Activated CD8-positive, alpha-beta memory T cell treated with anti-CD3 and anti-CD28 coated beads, Interleukin-2, amount 50 U/mL, for 48 hours (primary cell): Measurements from ENCODE around the gene RPL35A.
"Not testable (repeated sequence)": the region's sequence is repeated elsewhere in the genome, so short reads cannot be mapped to it uniquely, and the experiment has no call there.

Experiments
- DNase-seq: peaks from one replicate; pipeline ENCODE4 v3.0.0-alpha.2; 2020

RPL35A gene

DNA sequence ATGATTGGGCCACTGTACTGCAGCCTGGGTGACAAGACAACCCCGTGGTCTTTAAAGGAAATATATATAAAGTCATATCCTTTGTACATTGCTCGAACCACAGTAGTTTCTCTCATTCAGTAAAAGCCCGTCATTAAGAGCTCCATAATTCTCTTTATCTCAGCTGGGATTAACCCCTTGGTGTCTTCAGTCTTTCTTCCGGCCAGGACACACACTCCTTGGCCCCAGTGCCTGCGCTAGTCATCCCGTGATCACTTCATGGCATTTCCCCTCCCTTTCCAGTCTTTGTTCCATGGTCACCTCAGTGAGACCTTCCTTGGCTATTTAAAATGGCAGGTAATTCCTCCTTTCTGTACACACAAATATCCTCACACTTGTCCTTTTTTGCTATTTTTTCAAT, 3.3 kb downstream of the RPL35A start:
- no peak for DNase-seq

DNA sequence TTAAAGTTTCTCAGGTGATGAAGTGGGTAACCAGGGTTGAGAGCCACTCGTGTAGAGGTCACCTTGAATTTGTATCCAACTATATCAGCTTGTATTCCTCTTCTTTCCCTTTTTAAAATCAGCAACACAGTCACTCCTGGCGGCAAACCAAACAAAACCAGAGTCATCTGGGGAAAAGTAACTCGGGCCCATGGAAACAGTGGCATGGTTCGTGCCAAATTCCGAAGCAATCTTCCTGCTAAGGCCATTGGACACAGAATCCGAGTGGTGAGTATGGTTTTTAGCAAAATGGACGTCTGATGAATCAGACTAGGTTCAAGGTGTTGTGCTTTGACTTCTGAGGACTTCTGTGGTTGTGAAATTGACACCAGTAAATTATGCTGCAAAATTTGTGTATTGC, 3.9 kb downstream of the RPL35A start:
- DNase-seq: no peak

DNA sequence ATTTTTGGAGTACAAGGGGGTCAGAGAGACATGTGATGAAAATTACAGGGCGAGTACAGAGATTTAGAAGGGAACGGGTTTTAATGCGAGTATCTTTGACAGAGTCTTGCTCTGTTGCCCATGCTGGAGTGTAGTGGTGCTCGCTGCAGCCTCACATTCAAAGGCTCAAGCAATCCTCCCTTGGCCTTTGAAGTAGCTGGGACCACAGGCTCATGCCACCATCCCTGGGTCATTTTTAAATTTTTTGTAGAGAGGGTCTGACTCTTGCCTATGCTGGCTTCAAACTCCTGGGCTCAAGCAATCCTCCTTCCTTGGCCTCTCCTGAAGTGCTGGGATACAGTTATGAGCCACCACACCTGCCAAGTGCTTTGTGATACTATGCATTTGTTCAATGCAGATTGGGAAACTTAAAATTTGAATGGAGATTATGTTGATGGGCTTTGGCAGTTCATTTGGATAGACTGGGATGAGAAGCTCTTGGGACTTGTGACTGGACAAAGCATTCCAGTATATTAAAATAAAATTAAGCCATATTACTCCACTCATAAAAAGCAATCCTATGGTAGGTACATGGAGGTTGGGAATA, 6.0 kb downstream of the RPL35A start:
- DNase-seq: no peak

DNA sequence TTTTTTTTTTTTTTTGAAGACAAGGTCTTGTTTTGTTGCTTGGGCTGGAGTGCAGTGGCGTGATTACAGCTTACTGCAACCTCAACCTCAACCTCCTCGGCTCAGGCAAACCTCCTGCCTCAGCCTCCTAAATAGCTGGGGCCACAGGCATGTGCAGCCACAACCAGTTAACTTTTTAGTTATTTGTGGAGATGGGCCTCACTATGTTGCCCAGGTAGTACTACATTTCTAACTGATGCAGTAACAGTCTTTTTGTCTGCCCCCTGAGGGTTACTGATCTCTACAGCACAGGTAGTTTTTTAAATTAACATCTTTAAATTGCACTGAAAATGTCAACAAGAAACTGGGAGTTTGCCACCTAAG, 6.6 kb downstream of the RPL35A start:
- DNase-seq: no peak

DNA sequence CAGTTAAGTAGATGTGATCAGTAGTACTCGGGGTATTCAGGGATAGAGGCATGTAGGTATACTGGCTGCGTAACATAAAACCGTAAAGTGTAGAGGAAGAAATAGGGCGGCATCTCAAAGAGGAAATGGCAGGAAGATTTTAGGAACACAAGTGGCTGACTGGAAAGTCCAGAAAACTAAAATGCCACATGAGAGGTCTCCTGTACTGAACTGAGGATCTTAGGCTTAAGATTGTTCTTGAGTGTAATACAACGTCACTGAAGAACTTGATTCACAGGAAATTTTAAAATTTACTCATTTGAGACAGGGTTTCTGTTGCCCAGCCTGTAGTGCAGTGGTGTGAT, 7.8 kb downstream of the RPL35A start:
- no peak for DNase-seq

DNA sequence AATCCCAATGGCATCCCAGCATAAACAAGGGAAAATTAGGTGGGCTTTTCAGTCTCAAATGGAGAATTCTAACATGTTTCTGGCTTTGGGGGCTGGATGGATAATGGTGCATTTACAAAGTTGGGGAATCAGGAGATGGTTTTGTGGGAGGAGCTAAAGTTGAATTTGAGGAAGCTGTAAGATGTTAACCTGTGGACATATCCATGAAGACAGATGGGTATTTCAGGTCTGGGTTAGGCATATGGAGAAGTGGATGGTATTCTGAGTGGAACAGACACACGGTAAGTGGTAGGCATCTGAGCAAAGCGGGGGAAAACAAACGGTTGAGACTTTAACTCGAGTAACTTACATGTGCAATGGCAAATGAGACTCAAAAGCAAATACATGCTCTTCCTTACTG, 8.4 kb downstream of the RPL35A start:
- no peak for DNase-seq

DNA sequence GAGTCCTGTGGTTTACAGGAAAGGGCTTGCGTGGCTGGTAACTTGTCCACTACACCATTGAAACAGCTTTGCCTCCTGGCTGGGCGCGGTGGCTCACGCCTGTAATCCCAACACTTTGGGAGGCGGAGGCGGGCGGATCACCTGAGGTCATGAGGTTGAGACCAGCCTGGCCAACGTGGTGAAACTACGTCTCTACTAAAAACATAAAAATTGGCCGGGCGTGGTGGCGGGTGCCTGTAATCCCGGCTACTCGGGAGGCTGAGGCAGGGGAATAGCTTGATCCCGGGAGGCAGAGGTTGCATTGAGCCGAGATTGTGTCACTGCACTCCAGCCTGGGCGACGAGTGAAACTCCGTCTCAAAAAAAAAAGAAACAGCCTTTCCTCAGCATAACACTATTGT, 8.9 kb downstream of the RPL35A start:
- not testable (repeated sequence) for DNase-seq

DNA sequence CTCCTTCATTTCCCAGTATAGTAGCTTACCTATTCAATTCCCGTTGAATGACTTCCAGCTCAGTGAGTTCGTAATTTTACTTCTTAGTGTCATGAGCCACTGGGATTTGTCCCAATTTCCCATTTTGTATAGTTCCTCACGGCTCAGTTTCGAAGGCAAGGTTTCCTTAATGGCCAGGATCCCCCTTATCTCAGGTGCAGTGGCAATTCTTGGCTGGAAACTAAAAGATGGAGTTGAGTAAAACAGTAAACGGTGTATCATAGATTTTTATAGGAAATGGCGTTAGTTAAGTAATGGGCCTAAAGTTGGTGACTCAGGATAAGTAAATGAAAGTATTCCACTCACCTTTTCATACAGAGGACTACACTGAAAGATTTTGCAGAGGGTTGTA, 9.5 kb downstream of the RPL35A start:
- DNase-seq: no peak

DNA sequence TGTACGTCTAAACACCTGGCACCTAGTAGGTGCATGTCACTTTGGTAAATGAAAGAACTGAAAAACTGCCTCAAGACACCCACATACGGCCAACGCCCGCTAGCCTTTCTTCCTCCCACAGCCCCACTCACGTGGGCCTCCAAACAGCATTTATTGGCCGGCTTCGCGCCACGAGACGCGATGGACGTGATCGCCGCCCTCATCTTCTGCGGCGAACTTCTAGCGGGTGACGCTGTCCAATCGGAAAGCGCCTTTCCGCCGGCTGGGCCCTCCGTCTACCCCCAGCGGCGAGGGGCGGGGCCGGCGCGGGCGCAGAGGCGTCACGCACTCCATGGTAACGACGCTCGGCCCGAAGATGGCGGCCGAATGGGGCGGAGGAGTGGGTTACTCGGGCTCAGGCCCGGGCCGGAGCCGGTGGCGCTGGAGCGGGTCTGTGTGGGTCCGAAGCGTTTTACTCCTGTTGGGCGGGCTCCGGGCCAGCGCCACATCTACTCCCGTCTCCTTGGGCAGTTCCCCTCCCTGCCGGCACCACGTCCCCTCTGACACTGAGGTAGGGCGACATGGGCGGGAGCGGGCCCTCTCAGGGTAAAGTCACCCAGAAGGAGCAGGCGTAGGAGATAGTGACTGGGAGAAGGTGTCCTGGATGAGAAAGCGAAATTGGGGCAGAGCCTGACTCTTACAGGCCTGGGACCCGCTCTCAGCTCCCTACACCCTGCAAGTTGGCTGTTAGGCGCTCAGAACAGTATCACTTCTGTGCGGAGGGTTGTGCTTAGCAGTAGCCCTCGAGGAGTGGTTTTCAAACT, 10.1 kb downstream of the RPL35A start, which contains the start of gene LMLN:
LMLN (plus strand) TSS at position 327 of the 803 bp plus-strand sequence; CDS start at position 356, 29 bp downstream.
- peak; percentile 96 for DNase-seq

DNA sequence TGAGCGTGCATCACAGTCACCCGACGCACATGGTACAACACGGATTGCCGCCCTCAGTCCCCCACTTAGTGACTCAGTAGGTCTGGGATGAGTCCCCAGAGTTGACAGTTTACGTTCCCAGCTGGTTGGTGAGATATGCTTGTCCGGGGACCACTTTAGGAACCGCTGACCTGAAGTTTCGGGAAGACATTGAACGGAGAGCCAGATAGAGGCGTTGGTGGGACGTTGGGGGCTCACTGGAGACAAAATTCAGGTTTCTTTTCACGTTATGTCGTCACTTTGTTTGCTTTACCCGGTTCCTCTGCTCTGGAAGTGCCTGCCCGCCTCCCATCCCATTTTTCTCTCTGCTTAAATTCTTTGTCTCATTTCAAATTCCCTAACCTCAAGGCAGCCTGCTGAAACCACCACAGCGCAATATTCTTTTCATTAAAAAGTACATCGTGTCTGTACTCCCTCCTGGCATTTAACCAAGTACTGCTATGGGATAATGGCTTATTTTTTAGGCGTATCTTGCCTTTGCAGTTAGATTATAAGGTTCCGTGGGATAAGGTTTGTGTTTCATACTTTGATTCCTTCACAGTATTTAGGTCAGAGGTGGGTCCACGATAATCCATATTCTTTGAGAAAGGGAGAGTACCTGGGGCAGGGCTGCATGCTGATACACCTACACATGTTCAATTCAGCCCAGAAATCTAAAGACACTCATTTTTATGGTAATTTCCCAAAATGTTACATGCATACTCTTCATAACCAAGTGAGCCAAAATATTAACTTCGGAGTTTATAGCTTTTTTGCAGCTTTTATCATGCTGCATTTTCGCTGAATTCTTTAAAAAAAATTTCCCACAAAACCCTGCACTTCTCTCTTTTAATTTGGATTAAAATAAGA, 10.9 kb downstream of the RPL35A start:
- DNase-seq: no peak

DNA sequence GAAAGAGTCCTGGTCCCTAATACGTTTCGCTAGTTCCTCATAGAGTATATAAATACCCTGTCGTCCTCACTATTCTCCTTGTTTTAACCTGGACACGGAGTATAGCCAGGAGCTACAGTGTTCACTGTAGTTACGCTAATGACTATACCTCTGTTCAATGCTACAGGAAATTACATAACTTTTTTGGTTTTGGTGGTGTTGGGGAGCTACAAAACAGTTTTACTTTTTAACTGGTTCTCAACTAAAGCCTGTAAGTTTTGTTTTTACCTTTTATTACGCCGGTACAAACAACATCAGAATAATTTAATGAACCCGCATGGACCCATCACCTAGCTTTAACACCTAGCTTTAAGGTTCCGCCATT, 11.6 kb downstream of the RPL35A start:
- DNase-seq: no peak

DNA sequence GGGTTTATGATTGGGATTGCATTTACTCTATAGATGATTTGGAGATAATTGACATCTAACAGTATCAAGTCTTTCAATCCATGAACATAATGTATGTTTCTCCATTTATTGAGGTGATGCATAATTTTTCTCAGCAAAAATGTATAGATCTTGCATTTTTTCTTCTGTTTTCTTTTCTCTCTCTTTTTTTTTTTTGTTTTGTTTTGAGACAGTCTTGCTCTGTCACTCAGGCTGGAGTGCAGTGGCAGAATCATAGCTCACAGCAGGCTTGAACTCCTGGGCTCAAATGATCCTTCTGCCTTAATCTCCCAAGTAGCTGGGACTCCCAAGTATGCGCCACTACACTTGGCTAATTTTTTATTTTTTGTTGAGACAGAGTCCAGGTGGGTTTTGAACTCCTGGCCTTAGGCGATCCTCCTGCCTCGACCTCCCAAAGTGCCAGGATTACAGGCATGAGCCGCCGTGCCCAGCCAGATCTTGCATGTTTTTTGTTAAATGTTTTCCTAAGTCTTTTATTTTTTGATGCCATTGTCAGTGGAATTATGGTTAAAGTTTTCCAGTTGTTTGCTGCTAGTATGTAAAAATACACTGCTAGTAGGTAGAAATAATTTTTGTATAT, 13.1 kb downstream of the RPL35A start:
- DNase-seq: no peak

DNA sequence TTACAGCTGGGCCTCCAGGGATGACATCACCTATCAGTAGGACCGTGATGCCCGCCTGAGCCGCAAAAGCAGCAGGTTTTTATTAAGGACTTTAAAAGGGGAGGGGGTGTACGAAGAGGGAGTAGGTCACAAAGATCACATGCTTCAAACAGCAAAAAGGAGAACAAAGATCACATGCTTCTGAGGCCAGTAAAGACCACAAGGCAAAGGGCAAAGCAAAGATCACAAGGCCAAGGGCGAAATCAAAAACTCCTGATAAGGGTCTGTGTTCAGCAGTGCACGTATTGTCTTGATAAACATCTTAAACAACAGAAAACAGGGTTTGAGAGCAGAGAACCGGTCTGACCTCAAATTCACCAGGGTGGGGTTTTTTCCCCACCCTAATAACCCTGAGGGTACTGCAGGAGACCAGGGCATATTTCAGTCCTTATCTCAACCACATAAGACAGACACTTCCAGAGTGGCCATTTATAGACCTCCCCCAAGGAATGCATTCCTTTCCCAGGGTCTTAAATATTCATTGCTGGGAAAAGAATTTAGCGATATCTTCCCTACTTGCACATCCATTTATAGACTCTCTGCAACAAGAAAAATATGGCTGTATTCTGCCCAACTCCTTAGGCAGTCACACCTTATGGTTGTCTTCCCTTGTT, 17.5 kb downstream of the RPL35A start:
- DNase-seq: not testable (repeated sequence)

DNA sequence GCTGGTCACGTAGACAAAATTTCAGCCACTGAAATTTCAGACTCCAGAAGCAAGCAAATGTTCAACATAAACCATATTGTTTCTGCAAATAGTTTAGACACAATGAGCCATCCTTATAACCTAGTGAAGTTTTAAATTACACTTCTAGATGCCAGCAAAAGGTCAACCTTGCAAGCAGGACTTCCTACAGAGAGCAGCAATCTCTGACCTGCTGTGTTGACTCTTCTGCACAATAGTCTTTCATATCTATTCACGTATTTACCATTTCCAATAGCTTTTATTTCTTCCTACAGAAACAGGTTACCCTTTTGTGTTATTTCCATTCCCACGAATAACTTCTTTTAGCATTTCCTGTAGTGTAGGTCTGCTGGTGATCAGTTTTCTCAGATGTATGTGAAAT, 20.6 kb downstream of the RPL35A start:
- DNase-seq: no peak

DNA sequence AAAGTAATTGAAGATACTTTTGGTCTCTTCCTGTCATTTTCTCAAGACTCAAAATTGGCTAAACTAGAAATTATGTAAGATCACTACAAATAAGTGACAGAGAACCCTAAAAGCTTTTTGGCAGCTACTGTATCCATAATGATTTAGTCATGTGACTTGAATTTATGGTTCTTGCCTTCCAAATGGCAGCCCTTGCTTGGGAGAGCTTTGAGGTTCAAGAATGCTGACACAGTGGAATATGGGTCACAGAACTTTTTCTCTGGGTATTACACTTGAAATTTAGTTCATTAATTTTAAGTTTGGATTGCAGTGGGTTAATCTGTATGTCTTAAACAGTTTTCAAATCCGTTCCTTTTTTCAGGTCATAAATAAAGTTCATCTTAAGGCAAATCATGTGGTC, 24.0 kb downstream of the RPL35A start:
- no peak for DNase-seq

DNA sequence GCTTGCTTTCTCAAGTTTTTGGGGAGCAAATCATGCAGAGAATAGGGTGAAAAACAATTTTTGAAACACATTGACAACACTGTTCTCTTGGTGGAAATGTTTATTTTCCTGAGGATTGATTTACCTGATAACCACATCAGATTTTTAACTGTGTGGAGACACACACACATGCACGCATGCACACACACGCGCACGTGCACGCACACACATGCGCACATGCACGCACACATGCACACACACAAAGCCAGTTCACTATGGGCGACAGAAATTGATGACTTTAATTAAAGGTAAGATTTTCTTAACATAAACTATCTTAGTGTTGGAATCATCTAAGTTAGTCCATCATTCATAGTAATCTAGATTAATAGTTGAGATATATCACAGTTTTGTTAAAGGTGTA, 25.3 kb downstream of the RPL35A start:
- DNase-seq: no peak

DNA sequence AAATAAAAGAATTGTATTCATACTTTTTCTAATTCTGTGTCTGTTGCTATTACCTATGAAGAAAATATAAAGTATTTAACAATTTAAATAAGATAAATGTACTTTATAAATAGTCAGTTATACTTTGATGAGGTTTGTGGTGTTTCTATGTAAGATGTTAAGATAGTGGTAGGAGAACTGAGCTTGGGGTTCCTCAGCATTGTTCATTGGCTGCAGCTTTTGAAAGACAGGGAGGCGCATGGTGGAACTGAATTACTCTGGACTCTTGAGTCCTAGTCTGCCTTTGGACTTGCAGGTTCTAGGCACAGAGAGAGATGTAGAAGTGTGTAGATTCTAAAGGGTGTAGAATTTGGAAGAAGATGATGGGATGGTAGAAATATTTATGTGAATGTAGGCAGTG, 33.1 kb downstream of the RPL35A start:
- DNase-seq: no peak

DNA sequence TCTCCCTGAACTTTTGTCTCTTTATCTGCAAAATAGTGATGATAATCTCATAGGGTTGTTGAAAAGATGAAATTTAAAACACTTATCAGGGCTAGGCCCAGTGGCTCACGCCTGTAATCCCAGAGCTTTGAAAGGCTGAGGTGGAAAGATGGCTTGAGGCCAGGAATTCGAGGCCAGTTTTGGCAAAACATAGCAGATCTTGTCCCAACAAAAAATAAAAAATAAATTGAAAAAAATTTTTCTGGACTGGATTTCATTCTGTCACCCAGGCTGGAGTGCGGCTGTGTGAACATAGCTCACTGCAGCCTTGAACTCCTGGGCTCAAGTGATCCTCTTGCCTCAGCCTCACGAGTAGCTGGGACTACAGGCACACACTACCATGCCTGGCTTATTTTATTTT, 39.7 kb downstream of the RPL35A start:
- DNase-seq: no peak

DNA sequence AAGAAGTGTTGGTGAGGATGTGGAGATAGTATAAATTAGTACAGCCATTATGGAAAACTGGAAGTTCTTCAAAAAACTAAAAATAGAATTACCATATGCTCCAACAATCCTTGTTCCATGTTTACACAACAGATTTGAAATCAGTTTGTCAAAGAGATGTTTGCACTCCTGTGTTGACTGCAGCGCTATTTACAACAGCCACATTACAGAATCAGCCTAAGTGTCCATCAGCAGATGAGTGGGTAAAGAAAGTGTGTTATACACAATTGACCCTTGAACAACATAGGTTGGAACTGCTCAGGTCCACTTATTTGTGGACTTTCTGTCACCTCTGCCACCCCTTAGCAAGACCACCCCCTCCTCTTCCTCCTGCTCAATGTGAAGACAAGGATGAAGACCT, 44.7 kb downstream of the RPL35A start:
- DNase-seq: no peak

DNA sequence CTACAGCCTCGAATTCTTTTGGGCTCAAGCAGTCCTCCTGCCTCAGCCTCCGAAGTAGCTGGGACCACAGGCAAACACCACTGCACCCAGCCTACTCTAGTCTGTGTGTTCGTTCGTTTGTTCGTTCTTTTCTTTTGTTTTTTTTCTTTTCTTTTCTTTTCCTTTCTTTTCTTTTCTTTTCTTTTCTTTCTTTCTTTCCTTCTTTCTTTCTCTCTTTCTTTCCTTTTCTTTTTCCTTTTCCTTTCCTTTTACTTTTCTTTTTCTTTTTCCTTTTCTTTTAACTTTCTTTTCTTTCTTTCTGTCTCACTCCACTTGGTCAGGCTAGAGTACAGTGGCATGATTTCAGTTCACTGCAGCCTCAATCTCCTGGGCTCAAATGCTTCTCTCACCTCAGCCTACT, 46.9 kb downstream of the RPL35A start:
- no peak for DNase-seq

DNA sequence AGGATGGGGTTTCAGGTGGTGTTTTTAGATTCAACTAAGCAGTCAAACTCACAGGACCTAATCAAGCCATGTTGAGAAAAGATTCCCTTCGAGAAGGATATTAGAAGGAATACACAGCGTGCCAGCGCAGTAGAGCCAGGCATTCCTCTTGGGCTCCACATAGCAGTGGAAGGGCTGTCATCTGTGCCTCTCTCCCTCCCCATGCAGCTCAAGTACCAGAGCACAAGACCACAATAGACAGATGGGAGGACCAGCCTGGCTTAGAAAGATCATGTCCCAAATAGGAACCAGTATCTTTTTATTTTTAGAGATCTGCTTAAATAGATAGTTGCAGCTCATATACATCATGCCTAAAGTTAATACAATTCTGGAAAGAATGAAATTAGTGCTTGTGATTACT, 47.9 kb downstream of the RPL35A start:
- no peak for DNase-seq
